Erythroblast (primary cell): ENCODE data around the gene ENPP1.

Experiments
- GATA1 ChIP-seq: IDR thresholded peaks from 2 replicates; pipeline ENCODE4 v1.6.1; 2011; ENCODE audit warnings: low read depth, mild to moderate bottlenecking, control low read depth, low read length, moderate library complexity
- POLR2A ChIP-seq: IDR thresholded peaks from 2 replicates; pipeline ENCODE4 v1.6.1; 2011; ENCODE audit warnings: mild to moderate bottlenecking, low read length

- TF ChIP-seq POLR2A: no peak
- no peak for TF ChIP-seq GATA1
These were observed 42.6 kb upstream of the ENPP1 start for GRCh38 chr6:131765081-131765803.
